GM21723 (cell line): Measurements from ENCODE around the gene KRCC1.
"Not testable (repeated sequence)": the region's sequence is repeated elsewhere in the genome, so short reads cannot be mapped to it uniquely, and the experiment has no call there.

Experiments
- ATAC-seq: cut with Tn5 transposase; IDR thresholded peaks from one replicate; pipeline ENCODE4 v1.9.1; 2021; ENCODE audit warnings: mild to moderate bottlenecking, moderate library complexity; ENCODE audit not compliant: unreplicated experiment

Gene KRCC1

GRCh38 chr2:88048541-88048940 is 7.0 kb downstream of the KRCC1 start:
- ATAC-seq, result no peak

- ATAC-seq, result not testable (repeated sequence)
Observed at GRCh38 chr2:88045561-88045960, 10.0 kb downstream of the KRCC1 start.

- no peak for ATAC-seq
Observed at GRCh38 chr2:88042476-88042875, 13.1 kb downstream of the KRCC1 start.

- ATAC-seq, result no peak
Observed at GRCh38 chr2:88038263-88039105, 17.1 kb downstream of the KRCC1 start.

GRCh38 chr2:88036606-88037005 is 19.0 kb downstream of the KRCC1 start:
- no peak for ATAC-seq

- ATAC-seq, result no peak
Observed at GRCh38 chr2:88036182-88036581, 19.4 kb downstream of the KRCC1 start.

GRCh38 chr2:88032070-88032702 is 23.4 kb downstream of the KRCC1 start:
- ATAC-seq, result no peak

- no peak for ATAC-seq
Observed at GRCh38 chr2:88028931-88029330, 26.7 kb downstream of the KRCC1 start.

GRCh38 chr2:88027697-88028389 is 27.7 kb downstream of the KRCC1 start:
- ATAC-seq, result no peak

- no peak for ATAC-seq
Observed at GRCh38 chr2:88024509-88024908, 31.1 kb downstream of the KRCC1 start.

- ATAC-seq, result no peak
Observed at GRCh38 chr2:88022669-88022921, 33.0 kb downstream of the KRCC1 start.

- ATAC-seq, result no peak
Observed at GRCh38 chr2:88019985-88020384, 35.6 kb downstream of the KRCC1 start.

- ATAC-seq, result no peak
Observed at GRCh38 chr2:88018909-88019308, 36.7 kb downstream of the KRCC1 start.

- ATAC-seq, result not testable (repeated sequence)
Observed at GRCh38 chr2:88018077-88018805, 37.3 kb downstream of the KRCC1 start.

GRCh38 chr2:88017780-88018038 is 37.9 kb downstream of the KRCC1 start:
- not testable (repeated sequence) for ATAC-seq

- peak; percentile 76 for ATAC-seq
Observed at GRCh38 chr2:88016960-88017779, 38.4 kb downstream of the KRCC1 start.

- ATAC-seq, result peak; percentile 91
Observed at GRCh38 chr2:88016086-88016959, 39.3 kb downstream of the KRCC1 start, which contains the start of gene RNU2-63P. Gene RNU2-63P, minus strand, starts transcription at chr2:88016547.

GRCh38 chr2:88011011-88011410 is 44.6 kb downstream of the KRCC1 start:
- ATAC-seq, result no peak

GRCh38 chr2:88010136-88010535 is 45.4 kb downstream of the KRCC1 start:
- ATAC-seq, result no peak
